Panc1 (cell line): Measurements from ENCODE around the gene OSBPL1A. TPM values are rescaled to one million over a fixed set of nuclear protein-coding genes. Genes with fewer than 3 reads are reported as not detected.
"Not testable (repeated sequence)": the region's sequence is repeated elsewhere in the genome, so short reads cannot be mapped to it uniquely, and the experiment has no call there.

Experiments used
- ATAC-seq: fragments of 200-7000 bp; cut with Tn5 transposase; 2 replicates; pipeline ENCODE4 v1.9.1; 2020; ENCODE audit warnings: mild to moderate bottlenecking, moderate library complexity
- BruUV-seq: library from RNA; stranded (reverse); fragments of 400-500 nt; replicated peaks from 2 replicates; lab custom pipeline; 2021; lab: Mats Ljungman, UMichigan
- CTCF ChIA-PET: fragments of 300-600 bp; sonication (Branson Sonifier 250); formaldehyde crosslinking; loops from one replicate; lab custom pipeline; 2022; ENCODE audit warnings: antibody characterized with exemption; lab: Charles Lee
- POLR2A ChIA-PET: fragments of 300-600 bp; sonication (Branson Sonifier 250); formaldehyde crosslinking; loops from one replicate; lab custom pipeline; 2022; ENCODE audit warnings: antibody characterized with exemption; lab: Charles Lee
- DNase-seq: peaks from one replicate; pipeline ENCODE4 v3.0.0-alpha.2; 2010; ENCODE audit warnings: low read depth, low spot score
- H3K27ac ChIP-seq: 2 replicates; pipeline ENCODE4 v1.5.1; 2011; ENCODE audit warnings: mild to moderate bottlenecking, low read length, inconsistent platforms
- H3K27me3 ChIP-seq: fragments of 200-500 bp; sonication (Bioruptor generic); 2 replicates; pipeline ENCODE4 v1.6.0; 2014; ENCODE audit warnings: low read length, inconsistent platforms; ENCODE audit not compliant: control insufficient read depth, insufficient read depth
- H3K36me3 ChIP-seq: fragments of 200-500 bp; sonication (Bioruptor generic); 2 replicates; pipeline ENCODE4 v1.5.1; 2014; ENCODE audit warnings: inconsistent platforms, mild to moderate bottlenecking, low read length, moderate library complexity; ENCODE audit not compliant: control insufficient read depth, insufficient read depth
- H3K4me1 ChIP-seq: 2 replicates; pipeline ENCODE4 v1.5.1; 2011; ENCODE audit warnings: inconsistent platforms, mild to moderate bottlenecking, low read length, moderate library complexity; ENCODE audit not compliant: control insufficient read depth, insufficient read depth
- H3K4me3 ChIP-seq, 2 experiments: 2 replicates each; pipeline ENCODE4 v1.5.1; 2011 to 2012; ENCODE audit warnings: low read depth in 2 of 2, low read length in 2 of 2, mild to moderate bottlenecking in 2 of 2, inconsistent platforms in 1 of 2, moderate library complexity in 1 of 2
- H3K9me3 ChIP-seq: fragments of 200-500 bp; sonication (Bioruptor generic); 2 replicates; pipeline ENCODE4 v1.5.1; 2014; ENCODE audit warnings: low read depth, mild to moderate bottlenecking, inconsistent platforms, low read length, moderate library complexity; ENCODE audit not compliant: control insufficient read depth, insufficient read depth
- CTCF ChIP-seq: fragments of 450-650 bp; IDR thresholded peaks from 2 replicates; pipeline ENCODE4 v1.5.1; 2017; ENCODE audit warnings: mild to moderate bottlenecking
- POLR2AphosphoS5 ChIP-seq: IDR thresholded peaks from 2 replicates; pipeline ENCODE4 v1.6.1; 2012; ENCODE audit warnings: mild to moderate bottlenecking, low read depth, low read length, moderate library complexity
- REST ChIP-seq, 2 experiments: IDR thresholded peaks; 2 replicates each; pipeline ENCODE4 v1.6.1; 2011 to 2012; ENCODE audit warnings: low read depth in 2 of 2, control low read depth in 1 of 2, low read length in 1 of 2, mild to moderate bottlenecking in 1 of 2, moderate library complexity in 1 of 2; ENCODE audit not compliant: insufficient read depth in 1 of 2
- SIN3A ChIP-seq: IDR thresholded peaks from 2 replicates; pipeline ENCODE4 v1.6.1; 2012; ENCODE audit warnings: low read depth, mild to moderate bottlenecking, low read length, moderate library complexity, borderline replicate concordance; ENCODE audit not compliant: insufficient read depth
- TCF7L2 ChIP-seq: IDR thresholded peaks from 2 replicates; pipeline ENCODE4 v1.6.1; 2011; ENCODE audit warnings: mild to moderate bottlenecking, low read depth, low read length, inconsistent platforms
- in situ Hi-C: cut with HindIII; loops from 2 replicates; pipeline ENCODE4 v1.10.0; 2016; ENCODE audit warnings: low sequenced_read_pairs, low pct_unique_long_range_greater_than_20kb
- intact Hi-C: fragments of 100-400 bp; cut with micrococcal nuclease; formaldehyde crosslinking; loops from one replicate; pipeline ENCODE4 v1.10.0; 2022; ENCODE audit not compliant: unreplicated experiment
- total RNA-seq: library from RNA; stranded (reverse); gene quantifications from one replicate; pipeline ENCODE4 v1.2.1, GENCODE V29; 2021; ENCODE audit not compliant: unreplicated experiment

OSBPL1A gene
- total RNA-seq, 1 experiment from 2014 or later, result 50.5 TPM

GRCh38 chr18:24378598-24378997, 19.0 kb downstream of the OSBPL1A start:
- no peaks in the 10 kb centered on the region for H3K9me3 ChIP-seq
- intact Hi-C loops, result no loop called here
- ChIA-PET CTCF (interaction anchor here (0.5 to 0.6 kb wide), 2 partner anchors 61 to 64 kb away, joined by 5 to 8 read pairs; no protein-coding TSS in a partner anchor), POLR2A (interaction anchor here (0.5 kb wide), 1 partner anchor 71 kb away, joined by 5 read pairs; no protein-coding TSS in a partner anchor)
- H3K4me1 ChIP-seq, result no peaks in the 10 kb centered on the region
- TF ChIP-seq POLR2AphosphoS5, result no peak
- TF ChIP-seq TCF7L2, result no peak
- no TSS peak for BruUV-seq
- DNase-seq (no peak), ATAC-seq (no peak)
- no peaks in the 10 kb centered on the region for H3K36me3 ChIP-seq
- no peaks in the 10 kb centered on the region for H3K27me3 ChIP-seq
- in situ Hi-C loops, result no loop called here
- no peak overlapping the region for H3K27ac ChIP-seq
- H3K4me3 ChIP-seq, result no peak overlapping the region

- intact Hi-C loops, CTCF ChIA-PET, H3K27me3 ChIP-seq, BruUV-seq, H3K9me3 ChIP-seq, H3K4me1 ChIP-seq, H3K4me3 ChIP-seq, H3K36me3 ChIP-seq, in situ Hi-C loops, POLR2A ChIA-PET, H3K27ac ChIP-seq, DNase-seq, ATAC-seq: not testable (repeated sequence)
These were observed 21.1 kb downstream of the OSBPL1A start for GRCh38 chr18:24376531-24376930.

GRCh38 chr18:24373328-24373727, 24.3 kb downstream of the OSBPL1A start:
- H3K9me3 ChIP-seq, result no peaks in the 10 kb centered on the region
- no peak for ATAC-seq
- H3K4me1 ChIP-seq, result no peaks in the 10 kb centered on the region
- H3K27ac ChIP-seq, result no peak overlapping the region
- BruUV-seq, result no TSS peak
- H3K36me3 ChIP-seq, result no peaks in the 10 kb centered on the region; the same call in 1 of the 2 replicates
- in situ Hi-C loops, result no loop called here
- POLR2A ChIA-PET, result no interaction called here
- CTCF ChIA-PET, result no interaction called here
- TF ChIP-seq POLR2AphosphoS5 (no peak), CTCF (no peak), SIN3A (no peak), REST (IDR thresholded peaks at IDR 0.05; ENCODE audit: insufficient read depth in 1 of 2, low read depth in 2 of 2, low read length in 1 of 2) (no peak), TCF7L2 (no peak)
- intact Hi-C loops, result no loop called here
- no peaks in the 10 kb centered on the region for H3K27me3 ChIP-seq
- no peak for DNase-seq
- no peak overlapping the region for H3K4me3 ChIP-seq
